ENCODE measurements around the gene POFUT1.
"Not testable (repeated sequence)": the region's sequence is repeated elsewhere in the genome, so short reads cannot be mapped to it uniquely, and the experiment has no call there.

The POFUT1 gene

GRCh38 chr20:32189691-32190615 lies 17.7 kb upstream of the POFUT1 start:
- DNase-seq (ENCODE audit: low spot score): peak; percentile 62

GRCh38 chr20:32190616-32191415 lies 16.9 kb upstream of the POFUT1 start:
- no peak for DNase-seq (ENCODE audit: low spot score)

- no peak for DNase-seq (ENCODE audit: low spot score)
These were observed 16.3 kb upstream of the POFUT1 start for GRCh38 chr20:32191422-32191821.

GRCh38 chr20:32191873-32192272 lies 15.8 kb upstream of the POFUT1 start:
- DNase-seq (ENCODE audit: low spot score): no peak

- no peak for DNase-seq (ENCODE audit: low spot score)
These were observed 15.0 kb upstream of the POFUT1 start for GRCh38 chr20:32192698-32193097.

- not testable (repeated sequence) for DNase-seq (ENCODE audit: low spot score)
These were observed 14.3 kb upstream of the POFUT1 start for GRCh38 chr20:32193336-32193735.

GRCh38 chr20:32193996-32194395 lies 13.7 kb upstream of the POFUT1 start:
- no peak for DNase-seq (ENCODE audit: low spot score)

- DNase-seq (ENCODE audit: low spot score): peak; percentile 18
These were observed 12.1 kb upstream of the POFUT1 start for GRCh38 chr20:32195581-32195980.

- DNase-seq (ENCODE audit: low spot score): not testable (repeated sequence)
These were observed 11.1 kb upstream of the POFUT1 start for GRCh38 chr20:32196613-32197012.

- not testable (repeated sequence) for DNase-seq (ENCODE audit: low spot score)
These were observed 10.5 kb upstream of the POFUT1 start for GRCh38 chr20:32197136-32197535.

GRCh38 chr20:32199006-32199405 lies 8.7 kb upstream of the POFUT1 start:
- no peak for DNase-seq (ENCODE audit: low spot score)

GRCh38 chr20:32201296-32201976 lies 6.2 kb upstream of the POFUT1 start:
- no peak for DNase-seq (ENCODE audit: low spot score)

- DNase-seq (ENCODE audit: low spot score): no peak
These were observed 5.7 kb upstream of the POFUT1 start for GRCh38 chr20:32201977-32202363.

GRCh38 chr20:32203356-32204204 lies 4.1 kb upstream of the POFUT1 start:
- DNase-seq (ENCODE audit: low spot score): no peak

- no peak for DNase-seq (ENCODE audit: low spot score)
These were observed 3.2 kb upstream of the POFUT1 start for GRCh38 chr20:32204205-32205109.

- DNase-seq (ENCODE audit: low spot score): no peak
These were observed 2.4 kb upstream of the POFUT1 start for GRCh38 chr20:32205110-32205842.

GRCh38 chr20:32205843-32206759 lies 1.6 kb upstream of the POFUT1 start:
- DNase-seq (ENCODE audit: low spot score): no peak

- no peak for DNase-seq (ENCODE audit: low spot score)
These were observed 687 bp upstream of the POFUT1 start for GRCh38 chr20:32206760-32207625.

Measured in cerebellar cortex (tissue), 1 donor.